ENCODE results near the gene RCC2.

RCC2 gene

DNA sequence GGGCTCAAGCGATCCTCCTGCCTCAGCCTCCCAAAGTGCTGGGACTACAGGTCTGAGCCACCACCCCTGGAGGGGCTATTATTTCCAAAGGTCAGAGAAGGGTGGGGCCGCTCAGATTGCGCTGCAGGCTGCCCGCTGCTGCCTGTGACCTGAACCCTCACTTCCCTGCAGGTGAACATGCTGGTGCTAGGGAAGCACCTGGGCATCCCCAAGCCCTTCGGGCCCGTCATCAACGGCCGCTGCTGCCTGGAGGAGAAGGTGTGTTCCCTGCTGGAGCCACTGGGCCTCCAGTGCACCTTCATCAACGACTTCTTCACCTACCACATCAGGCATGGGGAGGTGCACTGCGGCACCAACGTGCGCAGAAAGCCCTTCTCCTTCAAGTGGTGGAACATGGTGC lies 76.1 kb downstream of the RCC2 start:
- no peaks in the 10 kb centered on the region for H3K79me2 ChIP-seq
- no peak overlapping the region for H2AFZ ChIP-seq
- TF ChIP-seq CTCF (IDR thresholded peaks at IDR 0.05): no peak
- no peak overlapping the region for H3K4me3 ChIP-seq (ENCODE audit: low read depth, low read length)
- no peaks in the 10 kb centered on the region for H3K9me3 ChIP-seq (ENCODE audit: control insufficient read depth, low read length)
- no peaks in the 10 kb centered on the region for H3K4me1 ChIP-seq
- no peak overlapping the region for H3K9ac ChIP-seq
- H3K36me3 ChIP-seq (ENCODE audit: control insufficient read depth, insufficient read depth, low read length): no peaks in the 10 kb centered on the region
- H3K4me2 ChIP-seq (ENCODE audit: low read length): no peak overlapping the region
- H3K27ac ChIP-seq: no peak overlapping the region
- no peaks in the 10 kb centered on the region for H3K27me3 ChIP-seq (ENCODE audit: control insufficient read depth, insufficient read depth, low read length)

- Histone ChIP-seq H3K9me3 (ENCODE audit: control insufficient read depth, low read length) (no peaks in the 10 kb centered on the region), H3K27ac (no peak overlapping the region), H3K4me2 (ENCODE audit: low read length) (no peak overlapping the region), H2AFZ (no peak overlapping the region), H3K4me1 (no peaks in the 10 kb centered on the region), H3K79me2 (no peaks in the 10 kb centered on the region), H3K9ac (no peak overlapping the region), H3K4me3 (ENCODE audit: low read depth, low read length) (no peak overlapping the region), H3K36me3 (ENCODE audit: control insufficient read depth, insufficient read depth, low read length) (no peaks in the 10 kb centered on the region), H3K27me3 (ENCODE audit: control insufficient read depth, insufficient read depth, low read length) (no peaks in the 10 kb centered on the region)
- TF ChIP-seq CTCF (IDR thresholded peaks at IDR 0.05): no peak
Observed at GRCh38 chr1:17361687-17362086, 77.8 kb downstream of the RCC2 start.

DNA sequence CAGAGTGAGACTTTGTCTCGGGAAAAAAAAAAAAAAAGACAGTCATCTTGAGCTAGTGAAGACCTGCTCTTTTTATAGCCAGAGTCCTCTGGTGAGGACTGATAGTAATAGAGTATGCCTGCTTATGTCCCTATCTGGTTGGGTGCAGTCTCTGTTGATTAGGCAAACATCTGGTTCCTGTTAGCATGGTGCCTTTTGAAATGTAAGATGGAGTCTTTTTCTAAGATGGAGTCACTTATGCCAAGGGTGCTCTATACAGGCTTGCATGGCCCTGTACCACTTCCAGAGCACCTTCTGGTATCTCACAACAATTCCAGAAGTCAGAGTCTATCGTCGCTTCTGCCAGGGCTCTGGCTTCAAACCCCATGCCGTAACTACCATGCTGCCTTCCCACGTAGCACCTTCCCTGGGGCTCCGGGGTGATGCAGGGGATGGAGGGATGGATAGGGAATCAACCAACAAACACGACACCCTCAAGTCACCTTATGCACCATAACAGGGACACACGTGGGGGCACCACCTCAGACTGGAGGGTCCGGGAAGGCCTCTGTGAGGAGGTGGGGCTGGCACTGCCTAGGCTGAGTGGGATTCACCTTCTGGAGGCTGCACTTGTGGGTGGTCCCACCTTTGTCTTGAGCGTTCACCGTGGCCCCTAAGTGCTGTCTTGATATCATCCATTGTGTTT lies 79.1 kb downstream of the RCC2 start:
- no peak for TF ChIP-seq CTCF (IDR thresholded peaks at IDR 0.05)
- no peaks in the 10 kb centered on the region for H3K4me1 ChIP-seq

DNA sequence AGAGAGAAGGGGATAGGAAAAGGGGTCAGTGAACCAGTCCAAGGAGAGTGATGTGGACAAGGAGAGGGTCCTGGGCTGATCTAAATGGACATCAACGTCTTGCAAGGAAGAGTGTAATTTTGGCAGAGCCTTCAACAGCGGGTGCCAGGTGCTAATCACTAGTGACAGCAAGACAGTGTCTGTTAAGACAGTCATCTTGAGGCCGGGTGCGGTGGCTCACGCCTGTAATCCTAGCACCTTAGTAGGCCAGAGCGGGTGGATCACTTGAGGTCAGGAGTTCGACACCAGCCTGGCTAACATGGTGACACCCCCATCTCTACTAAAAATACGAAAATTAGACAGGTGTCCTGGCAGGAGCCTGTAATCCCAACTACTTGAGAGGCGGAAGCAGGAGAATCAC lies 79.7 kb downstream of the RCC2 start:
- no peak overlapping the region for H3K4me3 ChIP-seq (ENCODE audit: low read depth, low read length)
- no peaks in the 10 kb centered on the region for H3K9me3 ChIP-seq (ENCODE audit: control insufficient read depth, low read length)
- no peak overlapping the region for H2AFZ ChIP-seq
- no peaks in the 10 kb centered on the region for H3K79me2 ChIP-seq
- H3K36me3 ChIP-seq (ENCODE audit: control insufficient read depth, insufficient read depth, low read length): no peaks in the 10 kb centered on the region
- H3K27ac ChIP-seq: no peak overlapping the region
- H3K9ac ChIP-seq: no peak overlapping the region
- no peaks in the 10 kb centered on the region for H3K27me3 ChIP-seq (ENCODE audit: control insufficient read depth, insufficient read depth, low read length)
- H3K4me1 ChIP-seq: no peaks in the 10 kb centered on the region
- no peak for TF ChIP-seq CTCF (IDR thresholded peaks at IDR 0.05)
- no peak overlapping the region for H3K4me2 ChIP-seq (ENCODE audit: low read length)

More for the DNA sequence above, 79.1 kb downstream of the RCC2 start:
- Histone ChIP-seq H3K36me3 (ENCODE audit: control insufficient read depth, insufficient read depth, low read length) (no peaks in the 10 kb centered on the region), H3K27ac (no peak overlapping the region), H3K9me3 (ENCODE audit: control insufficient read depth, low read length) (no peaks in the 10 kb centered on the region), H2AFZ (no peak overlapping the region), H3K4me3 (ENCODE audit: low read depth, low read length) (no peak overlapping the region), H3K27me3 (ENCODE audit: control insufficient read depth, insufficient read depth, low read length) (no peaks in the 10 kb centered on the region), H3K9ac (no peak overlapping the region), H3K4me2 (ENCODE audit: low read length) (no peak overlapping the region), H3K79me2 (no peaks in the 10 kb centered on the region)

GRCh38 chr1:17359031-17359430 lies 80.4 kb downstream of the RCC2 start:
- H3K79me2 ChIP-seq: no peaks in the 10 kb centered on the region
- no peak overlapping the region for H2AFZ ChIP-seq
- no peak overlapping the region for H3K4me2 ChIP-seq (ENCODE audit: low read length)
- H3K36me3 ChIP-seq (ENCODE audit: control insufficient read depth, insufficient read depth, low read length): no peaks in the 10 kb centered on the region
- no peaks in the 10 kb centered on the region for H3K27me3 ChIP-seq (ENCODE audit: control insufficient read depth, insufficient read depth, low read length)
- H3K4me1 ChIP-seq: no peaks in the 10 kb centered on the region
- no peaks in the 10 kb centered on the region for H3K9me3 ChIP-seq (ENCODE audit: control insufficient read depth, low read length)
- TF ChIP-seq CTCF (IDR thresholded peaks at IDR 0.05): no peak
- H3K27ac ChIP-seq: no peak overlapping the region
- H3K9ac ChIP-seq: no peak overlapping the region
- H3K4me3 ChIP-seq (ENCODE audit: low read depth, low read length): no peak overlapping the region
